Measurements from ENCODE around the gene FERMT3.
A peak's percentile ranks its signal among the peaks of the same experiment; 100 is the strongest.

FERMT3 gene

GRCh38 chr11:64222651-64223000 is 16.1 kb downstream of the FERMT3 start:
- no peak for DNase-seq

- DNase-seq = peak; percentile 18
Measured at GRCh38 chr11:64223001-64223651, 16.6 kb downstream of the FERMT3 start.

- DNase-seq = peak; percentile 20
Measured at GRCh38 chr11:64224151-64224890, 17.8 kb downstream of the FERMT3 start.

- DNase-seq = no peak
Measured at GRCh38 chr11:64224891-64225607, 18.5 kb downstream of the FERMT3 start.

DNA sequence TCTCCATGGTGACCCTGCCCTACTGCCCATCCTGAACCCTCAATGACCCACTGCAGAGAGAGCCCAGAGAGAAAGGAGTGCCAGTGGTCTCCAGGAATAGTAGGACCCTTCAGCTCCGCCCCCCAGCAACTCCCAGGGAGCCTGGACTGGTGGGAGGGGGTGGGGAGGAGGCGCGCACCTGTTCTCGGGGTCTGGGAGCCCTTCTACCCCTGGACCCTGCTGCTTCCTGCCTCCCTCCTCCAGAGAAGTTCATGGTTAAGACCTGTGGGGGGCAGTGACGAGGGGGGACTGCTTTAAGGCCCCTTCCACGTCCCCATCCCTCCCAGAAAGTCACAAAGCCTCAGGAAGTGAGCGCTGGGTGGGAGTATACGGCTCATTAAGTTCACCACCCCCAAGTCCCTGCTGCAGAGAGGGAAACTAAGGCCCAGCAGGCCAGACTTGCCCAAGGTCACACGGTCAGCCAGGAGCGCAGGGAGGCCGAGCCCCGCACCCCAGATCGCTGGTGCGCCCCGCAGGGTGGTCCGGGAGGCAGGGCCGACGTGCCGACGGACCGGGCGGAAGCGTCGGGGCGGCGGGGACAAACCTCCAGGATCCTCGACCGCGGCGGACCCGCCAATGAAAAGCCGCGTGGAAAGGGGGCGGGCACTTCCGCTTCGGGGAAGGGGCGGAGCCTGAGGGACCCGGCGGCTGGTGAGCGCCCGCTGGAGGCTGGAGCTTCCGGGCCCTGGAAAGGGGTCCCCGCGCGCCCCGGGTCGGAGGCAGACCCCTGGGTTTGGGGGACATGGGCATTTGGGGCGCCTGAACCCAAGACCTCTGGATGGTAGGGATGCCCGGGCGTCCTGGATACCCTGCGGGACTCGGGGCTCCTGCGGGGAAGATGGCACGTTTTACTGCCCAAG is 19.3 kb downstream of the FERMT3 start, which contains the start of the genes NUDT22 and TRPT1:
Gene NUDT22 (plus strand): TSS at position 667 of the 899 bp plus-strand sequence. CDS start 379 bp downstream, outside the sequence.
Gene TRPT1 (minus strand): TSS at position 579 of the 899 bp plus-strand sequence. CDS start 326 bp downstream, at position 253.
- peak; percentile 97 for DNase-seq

DNA sequence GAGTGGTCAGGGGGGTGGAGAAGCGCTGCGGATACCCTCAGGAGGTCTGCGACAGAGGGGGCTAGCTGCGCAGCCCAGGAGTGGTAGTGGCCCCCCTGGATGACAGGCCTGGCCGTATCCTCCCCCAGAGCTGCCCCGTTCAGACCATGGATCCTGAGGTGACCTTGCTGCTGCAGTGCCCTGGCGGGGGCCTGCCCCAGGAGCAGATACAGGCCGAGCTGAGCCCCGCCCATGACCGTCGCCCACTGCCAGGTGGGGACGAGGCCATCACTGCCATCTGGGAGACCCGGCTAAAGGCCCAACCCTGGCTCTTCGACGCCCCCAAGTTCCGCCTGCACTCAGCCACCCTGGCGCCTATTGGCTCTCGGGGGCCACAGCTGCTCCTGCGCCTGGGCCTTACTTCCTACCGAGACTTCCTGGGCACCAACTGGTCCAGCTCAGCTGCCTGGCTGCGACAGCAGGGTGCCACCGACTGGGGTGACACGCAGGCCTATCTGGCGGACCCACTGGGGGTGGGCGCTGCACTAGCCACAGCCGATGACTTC is 20.1 kb downstream of the FERMT3 start:
- DNase-seq = peak; percentile 82

DNA sequence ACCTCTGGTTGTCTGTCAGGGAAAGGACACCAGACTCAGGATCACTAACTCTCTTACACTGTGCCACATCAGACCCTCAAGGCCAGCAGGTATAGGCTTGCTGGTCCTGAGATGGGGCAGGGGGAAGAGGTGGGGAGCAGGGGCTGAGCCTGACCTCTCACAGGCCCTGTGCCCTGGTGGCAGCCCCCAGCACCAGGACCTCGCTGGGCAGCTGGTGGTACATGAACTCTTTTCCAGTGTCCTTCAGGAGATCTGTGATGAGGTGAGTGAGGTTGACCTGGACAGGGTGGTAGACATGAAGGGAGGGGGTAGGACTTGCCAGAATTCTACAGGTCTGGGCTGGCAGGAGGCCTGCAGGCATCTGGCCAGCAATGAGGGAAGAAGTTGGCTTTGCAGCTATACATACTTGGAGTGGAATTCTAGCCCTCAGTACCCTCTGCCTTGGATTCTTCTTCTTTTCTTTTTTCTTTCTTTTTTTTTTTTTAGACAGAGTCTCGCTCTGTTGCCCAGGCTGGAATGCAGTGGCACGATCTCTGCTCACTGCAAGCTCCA is 21.0 kb downstream of the FERMT3 start:
- DNase-seq = no peak

- DNase-seq = no peak
Measured at GRCh38 chr11:64229090-64229743, 22.7 kb downstream of the FERMT3 start.

DNA sequence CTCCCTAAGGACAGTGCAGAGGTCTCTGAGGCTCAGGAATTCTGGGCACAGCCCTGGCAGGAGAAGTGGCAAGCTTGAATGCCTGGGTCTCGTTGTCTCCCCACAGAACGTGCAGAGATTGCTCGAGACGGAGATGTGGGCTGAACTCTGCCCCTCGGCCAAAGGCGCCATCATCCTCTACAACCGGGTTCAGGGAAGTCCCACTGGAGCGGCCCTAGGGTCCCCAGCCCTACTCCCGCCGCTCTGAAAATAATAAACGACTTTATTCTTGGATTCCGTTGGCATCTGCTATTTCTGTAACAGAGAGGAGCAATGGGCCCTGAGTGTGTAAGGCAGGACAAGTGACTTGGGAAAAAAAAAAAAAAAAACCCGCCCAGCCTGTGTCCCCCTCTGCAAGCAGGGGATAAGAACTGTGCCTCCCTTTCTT is 23.2 kb downstream of the FERMT3 start:
- DNase-seq = no peak

GRCh38 chr11:64230171-64230984 is 23.9 kb downstream of the FERMT3 start, which contains the start of gene DNAJC4:
Gene DNAJC4 (plus strand): TSS chr11:64230548. CDS start chr11:64230855, 307 bp downstream.
- peak; percentile 95 for DNase-seq

- no peak for DNase-seq
Measured at GRCh38 chr11:64230985-64231365, 24.5 kb downstream of the FERMT3 start.

- DNase-seq = no peak
Measured at GRCh38 chr11:64231546-64231945, 25.0 kb downstream of the FERMT3 start.

GRCh38 chr11:64232182-64232966 is 25.9 kb downstream of the FERMT3 start:
- no peak for DNase-seq

DNA sequence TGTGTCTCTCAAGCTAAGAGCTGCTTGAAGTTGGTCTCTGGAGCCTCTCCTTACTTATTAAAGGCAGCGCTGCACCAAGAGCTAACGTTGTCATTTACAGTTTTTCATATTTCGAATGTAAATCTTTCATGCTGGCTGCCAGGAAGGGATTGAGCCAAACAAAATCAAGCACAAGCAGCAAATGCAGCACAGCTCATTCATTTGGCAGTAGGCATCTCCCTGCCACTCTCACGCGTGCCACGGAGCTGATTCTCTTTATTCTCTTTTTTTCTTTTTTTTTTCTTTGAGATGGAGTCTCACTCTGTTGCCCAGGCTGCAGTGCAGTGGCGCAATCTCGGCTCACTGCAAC is 26.4 kb downstream of the FERMT3 start:
- DNase-seq = no peak

GRCh38 chr11:64233913-64234586 is 27.5 kb downstream of the FERMT3 start, which contains the start of gene VEGFB:
Gene VEGFB (plus strand): TSS chr11:64234584. CDS start chr11:64234834, 250 bp downstream.
- peak; percentile 81 for DNase-seq

DNA sequence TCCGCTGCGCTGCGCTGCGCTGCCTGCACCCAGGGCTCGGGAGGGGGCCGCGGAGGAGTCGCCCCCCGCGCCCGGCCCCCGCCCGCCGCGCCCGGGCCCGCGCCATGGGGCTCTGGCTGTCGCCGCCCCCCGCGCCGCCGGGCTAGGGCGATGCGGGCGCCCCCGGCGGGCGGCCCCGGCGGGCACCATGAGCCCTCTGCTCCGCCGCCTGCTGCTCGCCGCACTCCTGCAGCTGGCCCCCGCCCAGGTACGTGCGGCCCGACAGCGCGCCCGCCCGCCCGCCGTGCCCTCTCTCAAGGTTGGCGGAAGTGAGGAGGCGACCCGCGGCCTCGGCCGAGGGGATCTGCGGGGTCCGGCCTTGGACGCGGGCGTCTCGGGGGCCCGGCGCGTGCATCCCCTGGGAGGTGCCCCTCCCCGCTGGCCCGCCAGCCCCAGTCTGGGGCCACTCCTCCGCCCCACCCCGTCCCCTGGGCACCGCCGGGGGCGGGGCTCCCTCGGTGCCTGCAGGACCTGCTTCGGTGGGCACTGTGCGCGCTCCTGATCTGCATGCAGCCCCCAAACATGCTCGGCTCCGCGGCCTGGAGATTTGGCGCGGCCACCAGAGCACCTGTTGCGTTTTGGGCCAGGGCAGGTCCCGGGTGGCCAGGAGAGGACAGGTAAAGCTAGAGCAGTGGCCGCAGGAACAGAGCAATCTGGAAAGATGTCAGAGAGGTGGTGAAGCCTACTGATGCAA is 28.3 kb downstream of the FERMT3 start:
- DNase-seq = peak; percentile 68

- no peak for DNase-seq
Measured at GRCh38 chr11:64235437-64236161, 29.1 kb downstream of the FERMT3 start.
